Keratinocyte (primary cell): ENCODE results near the gene GOT1. TPM values are rescaled to one million over a fixed set of nuclear protein-coding genes. Genes with fewer than 3 reads are reported as not detected.

Experiments used
- DNase-seq: peaks from one replicate; pipeline ENCODE4 v3.0.0-alpha.2; 2011; ENCODE audit warnings: low read depth, missing footprints, low spot score
- FAIRE-seq: peaks from 2 replicates; lab custom pipeline; 2011; peaks lifted over from hg19 to GRCh38; lab: Jason Lieb, UNC
- H2AFZ ChIP-seq: 2 replicates; pipeline ENCODE4 v1.6.0; 2012; ENCODE audit warnings: low read length, control low read depth, inconsistent platforms; ENCODE audit not compliant: control insufficient read depth
- H3K27ac ChIP-seq: 2 replicates; pipeline ENCODE4 v1.5.1; 2011; ENCODE audit warnings: low read length; ENCODE audit not compliant: control insufficient read depth, insufficient read depth
- H3K27me3 ChIP-seq: 3 replicates; pipeline ENCODE4 v1.6.0; 2011; ENCODE audit warnings: low read length; ENCODE audit not compliant: control insufficient read depth, insufficient read depth; ENCODE audit errors: extremely low read depth
- H3K36me3 ChIP-seq, 2 experiments: 2 replicates in 1 of 2; 3 replicates in 1 of 2; pipeline ENCODE4 v1.5.1; 2011; ENCODE audit warnings: low read length in 2 of 2, mild to moderate bottlenecking in 1 of 2; ENCODE audit not compliant: control insufficient read depth in 2 of 2, insufficient read depth in 2 of 2; ENCODE audit errors: extremely low read depth in 1 of 2
- H3K4me1 ChIP-seq: 3 replicates; pipeline ENCODE4 v1.5.1; 2011; ENCODE audit warnings: low read length; ENCODE audit not compliant: control insufficient read depth, insufficient read depth; ENCODE audit errors: extremely low read depth
- H3K4me2 ChIP-seq: 3 replicates; pipeline ENCODE4 v1.6.0; 2011; ENCODE audit warnings: low read depth, low read length; ENCODE audit not compliant: control insufficient read depth, insufficient read depth; ENCODE audit errors: extremely low read depth
- H3K4me3 ChIP-seq, 3 experiments: fragments of 200-600 bp in 1 of 3; sonication (generic) in 1 of 3; 2 replicates in 2 of 3; 3 replicates in 1 of 3; pipeline ENCODE4 v1.5.1; 2011 to 2016; ENCODE audit warnings: low read length in 3 of 3, mild to moderate bottlenecking in 3 of 3, control low read depth in 2 of 3, inconsistent platforms in 1 of 3, low read depth in 1 of 3, mixed read lengths in 1 of 3, mixed run types in 1 of 3, moderate library complexity in 1 of 3; ENCODE audit not compliant: control insufficient read depth in 2 of 3, insufficient read depth in 2 of 3; ENCODE audit errors: extremely low read depth in 1 of 3
- H3K79me2 ChIP-seq: 2 replicates; pipeline ENCODE4 v1.6.0; 2012; ENCODE audit warnings: low read length; ENCODE audit not compliant: control insufficient read depth, insufficient read depth
- H3K9ac ChIP-seq: 3 replicates; pipeline ENCODE4 v1.6.0; 2011; ENCODE audit warnings: low read length; ENCODE audit not compliant: control insufficient read depth, insufficient read depth; ENCODE audit errors: extremely low read depth
- H3K9me1 ChIP-seq: 3 replicates; pipeline ENCODE4 v1.6.0; 2011; ENCODE audit warnings: low read length; ENCODE audit not compliant: control insufficient read depth, insufficient read depth; ENCODE audit errors: extremely low read depth
- H3K9me3 ChIP-seq: 2 replicates; pipeline ENCODE4 v1.5.1; 2012; ENCODE audit warnings: low read depth, low read length; ENCODE audit not compliant: control insufficient read depth
- H4K20me1 ChIP-seq: 3 replicates; pipeline ENCODE4 v1.6.0; 2011; ENCODE audit warnings: low read length; ENCODE audit not compliant: control insufficient read depth, insufficient read depth; ENCODE audit errors: extremely low read depth
- CTCF ChIP-seq, 3 experiments: IDR thresholded peaks in 1 of 3; conservative IDR thresholded peaks in 1 of 3; optimal IDR thresholded peaks in 1 of 3; 2 replicates in 2 of 3; 3 replicates in 1 of 3; pipeline versions ENCODE3 to v1.5.1; 2011; ENCODE audit warnings: low read length in 3 of 3, mild to moderate bottlenecking in 3 of 3, moderate library complexity in 2 of 3, control low read depth in 1 of 3, inconsistent platforms in 1 of 3; ENCODE audit not compliant: insufficient read depth in 2 of 3; ENCODE audit errors: extremely low read depth in 1 of 3
- EZH2 ChIP-seq: IDR thresholded peaks from one replicate; pipeline ENCODE4 v1.6.1; 2012; ENCODE audit warnings: inconsistent platforms, mild to moderate bottlenecking, low read length, moderate library complexity
- dilution Hi-C: fragments of 300-500 bp; cut with MboI; formaldehyde crosslinking; loops from one replicate; pipeline ENCODE4 v1.7.0; 2020; ENCODE audit warnings: low sequenced_read_pairs; ENCODE audit not compliant: extremely low pct_ligation_motif_present
- polyA plus RNA-seq, 5 experiments: library from polyadenylated mRNA; depleted of rRNA in 3 of 5; stranded (reverse) in 3 of 5; stranded (forward) in 1 of 5; unstranded in 1 of 5; fragments of >200 nt; gene quantifications; 1 replicate in 1 of 5; 2 replicates in 3 of 5; 3 replicates in 1 of 5; pipeline versions ENCODE4 v1.2.1 to v1.2.3, GENCODE V29; 2011 to 2012; ENCODE audit warnings: missing spikeins in 2 of 5, low read depth in 1 of 5, low replicate concordance in 1 of 5

The GOT1 gene
- polyA plus RNA-seq, 1 donor (not counting 4 experiments of a cell fraction or from before 2014, with no cell fraction given) = 33.3 TPM

- Histone ChIP-seq H3K9ac (no peak overlapping the region), H3K36me3 (peaks cover 2 to 4% of the 10 kb centered on the region in 2 experiments), H3K9me1 (no peaks in the 10 kb centered on the region), H3K9me3 (no peaks in the 10 kb centered on the region), H3K4me3 (peak overlapping the region; percentile 86 to 99 (median 94)), H3K4me2 (peak overlapping the region; percentile 96), H3K4me1 (peaks cover 5% of the 10 kb centered on the region), H3K27ac (no peak overlapping the region), H3K27me3 (no peaks in the 10 kb centered on the region), H2AFZ (no peak overlapping the region), H3K79me2 (peaks cover 39% of the 10 kb centered on the region), H4K20me1 (peaks cover 2% of the 10 kb centered on the region)
- FAIRE-seq = no peak
- TF ChIP-seq EZH2 (no peak), CTCF (optimal IDR thresholded peaks at IDR 0.05 in 1 of 3, IDR thresholded peaks at IDR 0.05 in 1 of 3, conservative IDR thresholded peaks at IDR 0.05 in 1 of 3; ENCODE audit: extremely low read depth in 1 of 3, insufficient read depth in 2 of 3, low read length in 3 of 3) (no peak)
- dilution Hi-C loops = loop anchor here (25.0 kb wide), 1 partner anchor 180 kb away; the partner anchor contains the start of gene SLC25A28
- no peak for DNase-seq
These were observed 1.6 kb upstream of the GOT1 start for GRCh38 chr10:99432047-99432446.

GRCh38 chr10:99431190-99431760 lies 851 bp upstream of the GOT1 start:
- no peak for FAIRE-seq
- H3K4me1 ChIP-seq = peaks cover 5% of the 10 kb centered on the region
- peak overlapping the region; percentile 96 for H3K4me2 ChIP-seq
- TF ChIP-seq EZH2 = no peak
- peak overlapping the region; percentile 92 for H3K9ac ChIP-seq
- peaks cover 2% of the 10 kb centered on the region for H4K20me1 ChIP-seq
- H3K9me3 ChIP-seq = no peaks in the 10 kb centered on the region
- H3K79me2 ChIP-seq = peaks cover 44% of the 10 kb centered on the region
- no peak for DNase-seq
- peak overlapping the region; percentile 86 to 99 (median 94) for H3K4me3 ChIP-seq
- dilution Hi-C loops = loop anchor here (25.0 kb wide), 1 partner anchor 181 kb away; the partner anchor contains the start of gene SLC25A28
- peaks cover 2 to 4% of the 10 kb centered on the region in 2 experiments for H3K36me3 ChIP-seq
- no peaks in the 10 kb centered on the region for H3K9me1 ChIP-seq
- peak overlapping the region; percentile 59 for H2AFZ ChIP-seq
- H3K27me3 ChIP-seq = no peaks in the 10 kb centered on the region
- peak overlapping the region; percentile 78 for H3K27ac ChIP-seq
